Kidney epithelial cell (primary cell): ENCODE results near the gene ABL1. TPM values are rescaled to one million over a fixed set of nuclear protein-coding genes. Genes with fewer than 3 reads are reported as not detected.
"Not testable (repeated sequence)": the region's sequence is repeated elsewhere in the genome, so short reads cannot be mapped to it uniquely, and the experiment has no call there.

Experiments used
- DNase-seq: peaks from one replicate; pipeline ENCODE4 v3.0.0-alpha.2; 2010; ENCODE audit warnings: low read depth
- H3K27me3 ChIP-seq: 2 replicates; pipeline ENCODE4 v1.6.0; 2011; ENCODE audit warnings: low read length; ENCODE audit not compliant: control insufficient read depth, insufficient read depth
- H3K36me3 ChIP-seq: 2 replicates; pipeline ENCODE4 v1.5.1; 2011; ENCODE audit warnings: low read length; ENCODE audit not compliant: control insufficient read depth, insufficient read depth
- H3K4me3 ChIP-seq: 2 replicates; pipeline ENCODE4 v1.5.1; 2011; ENCODE audit warnings: low read depth, mild to moderate bottlenecking, control low read depth, low read length
- total RNA-seq: library from RNA; depleted of rRNA; stranded (reverse); fragments of >200 nt; gene quantifications from 2 replicates; pipeline ENCODE4 v1.2.3, GENCODE V29; 2015
- TF ChIP-seq, protein P1 (sequence below): IDR thresholded peaks from 2 replicates; pipeline ENCODE4 v1.5.1; 2011; ENCODE audit warnings: mild to moderate bottlenecking, moderate library complexity, low read length, control low read depth, inconsistent platforms; ENCODE audit not compliant: insufficient read depth, poor library complexity, severe bottlenecking

Gene ABL1
- total RNA-seq, 1 donor from 2014 or later, result 83.7 TPM

DNA sequence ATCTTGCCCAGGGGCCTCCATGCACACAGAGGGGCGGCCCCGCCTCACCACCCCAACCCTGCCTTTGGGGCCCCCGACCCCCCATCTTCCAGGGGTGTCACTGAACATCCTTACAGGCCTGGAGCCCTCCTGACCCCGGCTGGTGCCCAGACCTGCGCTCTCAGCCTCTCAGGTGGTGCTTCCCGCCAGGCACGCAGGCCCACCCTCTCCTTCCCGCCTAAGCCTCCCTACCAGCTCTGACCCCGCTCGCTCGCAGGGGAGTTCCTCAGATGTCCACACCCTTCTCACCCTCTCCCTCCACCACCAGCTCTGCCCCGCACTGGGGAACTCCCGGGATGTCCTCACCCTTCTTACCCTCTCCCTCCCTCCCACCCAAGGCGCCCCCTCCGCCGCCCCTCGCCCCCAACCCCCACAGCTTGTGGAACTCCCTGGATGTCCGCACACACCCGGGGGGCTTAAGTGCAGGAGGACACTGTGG, 73.9 kb downstream of the ABL1 start:
- Histone ChIP-seq H3K36me3 (no peaks in the 10 kb centered on the region), H3K27me3 (peaks cover 8% of the 10 kb centered on the region), H3K4me3 (no peak overlapping the region)
- no peak for DNase-seq
- TF ChIP-seq, protein P1, sequence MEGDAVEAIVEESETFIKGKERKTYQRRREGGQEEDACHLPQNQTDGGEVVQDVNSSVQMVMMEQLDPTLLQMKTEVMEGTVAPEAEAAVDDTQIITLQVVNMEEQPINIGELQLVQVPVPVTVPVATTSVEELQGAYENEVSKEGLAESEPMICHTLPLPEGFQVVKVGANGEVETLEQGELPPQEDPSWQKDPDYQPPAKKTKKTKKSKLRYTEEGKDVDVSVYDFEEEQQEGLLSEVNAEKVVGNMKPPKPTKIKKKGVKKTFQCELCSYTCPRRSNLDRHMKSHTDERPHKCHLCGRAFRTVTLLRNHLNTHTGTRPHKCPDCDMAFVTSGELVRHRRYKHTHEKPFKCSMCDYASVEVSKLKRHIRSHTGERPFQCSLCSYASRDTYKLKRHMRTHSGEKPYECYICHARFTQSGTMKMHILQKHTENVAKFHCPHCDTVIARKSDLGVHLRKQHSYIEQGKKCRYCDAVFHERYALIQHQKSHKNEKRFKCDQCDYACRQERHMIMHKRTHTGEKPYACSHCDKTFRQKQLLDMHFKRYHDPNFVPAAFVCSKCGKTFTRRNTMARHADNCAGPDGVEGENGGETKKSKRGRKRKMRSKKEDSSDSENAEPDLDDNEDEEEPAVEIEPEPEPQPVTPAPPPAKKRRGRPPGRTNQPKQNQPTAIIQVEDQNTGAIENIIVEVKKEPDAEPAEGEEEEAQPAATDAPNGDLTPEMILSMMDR, result no peak

DNA sequence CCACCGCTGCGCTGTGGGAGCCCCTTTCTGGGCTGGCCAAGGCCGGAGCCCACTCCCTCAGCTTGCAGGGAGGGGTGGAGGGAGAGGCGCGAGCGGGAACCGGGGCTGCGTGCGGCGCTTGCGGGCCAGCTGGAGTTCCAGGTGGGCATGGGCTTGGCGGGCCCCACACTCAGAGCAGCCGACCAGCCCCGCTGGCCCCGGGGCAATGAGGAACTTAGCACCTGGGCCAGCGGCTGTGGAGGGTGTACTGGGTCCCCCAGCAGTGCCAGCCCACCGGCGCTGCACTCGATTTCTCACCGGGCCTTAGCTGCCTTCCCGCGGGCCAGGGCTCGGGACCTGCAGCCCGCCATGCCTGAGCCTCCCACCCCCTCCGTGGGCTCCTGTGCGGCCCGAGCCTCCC, 75.0 kb downstream of the ABL1 start:
- H3K36me3 ChIP-seq, DNase-seq, H3K4me3 ChIP-seq: not testable (repeated sequence)
- H3K27me3 ChIP-seq, result peaks cover 10% of the 10 kb centered on the region

DNA sequence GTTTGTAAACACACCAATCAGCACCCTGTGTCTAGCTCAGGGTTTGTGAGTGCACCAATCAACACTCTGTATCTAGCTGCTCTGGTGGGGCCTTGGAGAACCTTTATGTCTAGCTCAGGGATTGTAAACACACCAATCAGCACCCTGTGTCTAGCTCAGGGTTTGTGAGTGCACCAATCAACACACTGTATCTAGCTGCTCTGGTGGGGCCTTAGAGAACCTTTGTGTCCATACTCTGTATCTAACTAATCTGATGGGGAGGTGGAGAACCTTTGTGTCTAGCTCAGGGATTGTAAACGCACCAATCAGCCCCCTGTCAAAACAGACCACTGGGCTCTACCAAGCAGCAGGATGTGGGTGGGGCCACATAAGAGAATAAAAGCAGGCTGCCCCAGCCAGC, 75.6 kb downstream of the ABL1 start:
- DNase-seq, H3K36me3 ChIP-seq, H3K4me3 ChIP-seq, H3K27me3 ChIP-seq: not testable (repeated sequence)

DNA sequence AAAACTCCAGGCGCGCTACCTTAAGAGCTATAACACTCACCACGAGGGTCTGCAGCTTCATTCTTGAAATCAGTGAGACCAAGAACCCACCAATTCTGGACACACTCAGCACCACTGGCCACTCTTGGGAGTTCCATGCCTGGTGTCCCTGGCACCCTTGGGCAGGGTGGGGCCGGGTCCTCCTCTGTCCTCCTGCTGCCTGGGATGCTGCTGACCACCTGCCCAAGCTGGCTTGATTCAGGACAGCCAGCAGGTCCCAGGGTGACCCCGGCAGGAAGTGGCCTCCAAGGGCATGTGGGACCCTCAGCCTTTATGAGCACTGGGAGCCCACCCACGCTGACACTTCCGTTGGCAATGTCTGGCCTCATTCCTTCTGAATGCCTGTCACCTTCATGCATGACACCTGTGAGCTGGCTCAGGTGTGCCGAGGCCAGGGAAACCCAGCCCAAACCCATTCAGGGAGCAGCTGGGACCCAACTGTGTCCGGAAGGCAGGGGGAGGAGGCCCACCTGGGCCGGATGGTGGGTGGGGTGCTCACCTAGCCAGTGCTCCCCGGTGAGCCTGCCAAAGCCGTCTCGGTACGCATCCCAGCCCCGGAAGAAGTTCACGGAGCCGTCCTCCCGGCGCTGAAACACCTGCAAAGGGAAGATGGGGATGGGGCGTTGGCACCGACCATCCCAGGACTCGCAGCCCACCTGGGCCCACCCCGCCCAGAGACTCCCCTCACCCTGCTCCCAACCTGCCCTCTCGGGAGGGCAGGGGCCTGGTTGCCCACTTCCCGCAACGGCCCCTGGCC, 76.4 kb downstream of the ABL1 start:
- Histone ChIP-seq H3K4me3 (no peak overlapping the region), H3K36me3 (no peaks in the 10 kb centered on the region), H3K27me3 (peaks cover 6% of the 10 kb centered on the region)
- TF ChIP-seq, protein P1, result no peak
- DNase-seq, result no peak

DNA sequence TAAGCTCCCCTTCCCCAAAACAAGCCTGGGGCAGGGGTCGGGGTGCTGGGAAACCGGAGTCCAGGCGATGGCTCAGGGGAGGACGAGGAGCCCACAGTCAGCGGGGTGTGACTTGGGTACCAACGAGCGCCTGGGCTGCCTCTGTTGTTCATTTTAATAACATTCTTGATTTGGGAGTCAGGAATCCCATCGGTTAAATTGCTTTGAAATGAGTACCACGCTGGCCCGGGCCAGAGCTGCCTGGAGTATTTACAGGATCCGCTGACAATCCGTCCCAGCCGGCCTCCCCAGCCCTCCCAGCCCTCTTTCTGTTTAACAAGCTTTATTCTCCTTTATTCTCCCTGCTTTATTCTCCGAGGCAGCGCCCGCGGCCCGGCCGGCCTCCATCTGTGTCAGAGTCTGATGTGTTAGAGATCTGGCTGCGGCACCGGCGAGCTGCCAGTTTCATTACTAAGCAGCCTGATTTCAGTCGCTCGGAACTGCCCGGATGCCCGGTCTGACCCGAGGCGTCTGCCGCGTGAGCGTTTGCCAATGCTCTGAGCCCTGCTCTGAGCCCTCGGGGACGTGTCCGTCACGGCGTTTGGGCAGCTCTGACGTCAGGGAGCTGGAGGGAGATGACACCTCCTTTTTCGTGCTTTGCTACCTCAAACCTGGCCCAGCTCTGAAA, 78.0 kb downstream of the ABL1 start:
- H3K4me3 ChIP-seq, result no peak overlapping the region
- DNase-seq, result peak; percentile 75
- TF ChIP-seq, protein P1, result no peak
- H3K27me3 ChIP-seq, result peaks cover 6% of the 10 kb centered on the region
- H3K36me3 ChIP-seq, result no peaks in the 10 kb centered on the region

DNA sequence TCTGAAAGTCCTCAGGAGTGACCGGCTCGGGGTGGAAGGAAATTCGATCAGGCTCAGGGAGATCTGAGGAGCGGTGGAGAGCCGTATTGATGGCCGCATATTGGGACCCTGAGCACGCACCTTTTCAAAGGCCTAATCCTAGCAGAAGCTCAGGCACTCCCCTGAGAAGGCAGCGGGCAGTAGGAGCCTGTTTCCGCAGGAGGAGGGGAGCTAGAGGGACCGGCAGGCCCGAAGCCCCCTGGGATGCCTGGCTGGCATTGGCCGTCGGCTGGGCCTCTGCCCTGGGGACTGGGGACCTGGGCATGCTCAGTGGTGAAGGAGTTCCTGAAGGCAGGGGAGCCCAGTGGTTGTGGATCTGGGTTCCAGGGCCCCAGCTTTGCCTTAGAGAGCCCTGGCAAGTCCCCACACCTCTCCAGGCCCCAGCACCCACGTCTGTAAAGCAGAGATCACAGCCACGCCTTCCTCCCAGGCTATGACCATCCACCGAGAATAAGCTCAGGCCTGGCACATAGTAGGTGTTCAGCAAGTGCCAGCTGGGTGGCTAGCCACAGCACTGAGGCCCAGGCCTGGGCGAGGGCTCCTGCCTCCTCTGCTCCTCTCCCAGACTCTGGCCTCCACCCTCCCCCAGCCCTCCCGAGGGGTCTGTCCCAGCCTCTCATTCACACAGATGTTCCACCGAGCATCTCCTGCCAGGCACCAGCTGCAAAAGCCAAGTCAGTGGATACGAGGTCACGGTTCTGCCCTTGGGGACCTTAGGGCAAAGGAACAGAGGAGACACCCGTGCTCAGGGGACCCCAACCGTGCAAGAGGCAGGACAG, 78.8 kb downstream of the ABL1 start:
- Histone ChIP-seq H3K36me3 (no peaks in the 10 kb centered on the region), H3K4me3 (no peak overlapping the region), H3K27me3 (peaks cover 9% of the 10 kb centered on the region)
- no peak for DNase-seq
- TF ChIP-seq, protein P1, result no peak
